Neural progenitor cell (in vitro differentiated cells): ENCODE data around the gene RSPH1. TPM values are rescaled to one million over a fixed set of nuclear protein-coding genes. Genes with fewer than 3 reads are reported as not detected.

Source experiments
- DNase-seq: peaks from one replicate; pipeline ENCODE4 v3.0.0-alpha.2; 2016; ENCODE audit warnings: low spot score
- H2AFZ ChIP-seq: fragments of 200-600 bp; sonication (generic); replicated peaks from 2 replicates; pipeline ENCODE4 v1.6.1; 2016; ENCODE audit warnings: antibody characterized with exemption
- H3F3A ChIP-seq: fragments of 200-600 bp; sonication (generic); 2 replicates; pipeline ENCODE4 v1.6.1; 2016; ENCODE audit warnings: antibody characterized with exemption, low read depth
- H3K27ac ChIP-seq: fragments of 200-600 bp; sonication (generic); 2 replicates; pipeline ENCODE4 v1.5.1; 2016; ENCODE audit warnings: mild to moderate bottlenecking
- H3K27me3 ChIP-seq: fragments of 200-600 bp; sonication (generic); 2 replicates; pipeline ENCODE4 v1.6.1; 2016; ENCODE audit warnings: mild to moderate bottlenecking, moderate library complexity
- H3K36me3 ChIP-seq: fragments of 200-600 bp; sonication (generic); 2 replicates; pipeline ENCODE4 v1.5.1; 2016
- H3K4me1 ChIP-seq: fragments of 200-600 bp; sonication (generic); 2 replicates; pipeline ENCODE4 v1.6.1; 2016; ENCODE audit warnings: mixed run types
- H3K4me2 ChIP-seq: fragments of 200-600 bp; sonication (generic); 2 replicates; pipeline ENCODE4 v1.6.1; 2016
- H3K4me3 ChIP-seq: fragments of 200-600 bp; sonication (generic); 2 replicates; pipeline ENCODE4 v1.5.1; 2016
- H3K79me2 ChIP-seq: fragments of 200-600 bp; sonication (generic); 2 replicates; pipeline ENCODE4 v1.6.1; 2016; ENCODE audit warnings: low read depth
- H3K9ac ChIP-seq: fragments of 200-600 bp; sonication (generic); 2 replicates; pipeline ENCODE4 v1.6.1; 2016
- H3K9me3 ChIP-seq: fragments of 200-600 bp; sonication (generic); 2 replicates; pipeline ENCODE4 v1.5.1; 2016; ENCODE audit warnings: low read depth
- H4K20me1 ChIP-seq: fragments of 200-600 bp; sonication (generic); 2 replicates; pipeline ENCODE4 v1.6.1; 2016; ENCODE audit warnings: low read depth
- H3K27ac Mint-ChIP-seq: 3 replicates; pipeline ENCODE4 v1.8.0; 2021; ENCODE audit warnings: mixed read lengths
- H3K27me3 Mint-ChIP-seq: 2 replicates; pipeline ENCODE4 v1.8.0; 2022; ENCODE audit warnings: low read depth, mild to moderate bottlenecking, inconsistent platforms, moderate library complexity, mixed read lengths; ENCODE audit not compliant: insufficient read depth
- H3K36me3 Mint-ChIP-seq: 3 replicates; pipeline ENCODE4 v1.8.0; 2021; ENCODE audit warnings: mixed read lengths
- H3K4me1 Mint-ChIP-seq: 3 replicates; pipeline ENCODE4 v1.8.0; 2021; ENCODE audit warnings: mixed read lengths
- H3K4me3 Mint-ChIP-seq: 3 replicates; pipeline ENCODE4 v1.8.0; 2021; ENCODE audit warnings: mild to moderate bottlenecking, moderate library complexity, mixed read lengths
- H3K9me3 Mint-ChIP-seq: 3 replicates; pipeline ENCODE4 v1.8.0; 2020; ENCODE audit warnings: mixed read lengths
- CTCF ChIP-seq: fragments of 200-600 bp; sonication (generic); IDR thresholded peaks from 2 replicates; pipeline ENCODE4 v1.5.1; 2017; ENCODE audit warnings: antibody characterized with exemption, mild to moderate bottlenecking
- EZH2 ChIP-seq: fragments of 200-600 bp; sonication (generic); IDR thresholded peaks from 2 replicates; pipeline ENCODE4 v1.6.1; 2017; ENCODE audit warnings: antibody characterized with exemption, mild to moderate bottlenecking, moderate library complexity
- EZH2phosphoT487 ChIP-seq: fragments of 200-600 bp; sonication (generic); IDR thresholded peaks from 2 replicates; pipeline ENCODE4 v1.6.1; 2017; ENCODE audit warnings: antibody characterized with exemption
- total RNA-seq: library from RNA; depleted of rRNA; stranded (reverse); fragments of >200 nt; gene quantifications from 2 replicates; pipeline ENCODE4 v1.2.3, GENCODE V29; 2015; ENCODE audit warnings: low replicate concordance

RSPH1 gene
- total RNA-seq, 1 donor from 2014 or later: 0.04 TPM

GRCh38 chr21:42531771-42532170, 35.7 kb upstream of the RSPH1 start:
- peaks cover 11% of the 10 kb centered on the region for H3K27me3 Mint-ChIP-seq
- no peaks in the 10 kb centered on the region for H3F3A ChIP-seq
- no peaks in the 10 kb centered on the region for H3K9me3 ChIP-seq
- H3K36me3 ChIP-seq: no peaks in the 10 kb centered on the region
- H3K4me2 ChIP-seq: no peak overlapping the region
- H3K9me3 Mint-ChIP-seq: no peaks in the 10 kb centered on the region
- H3K4me1 Mint-ChIP-seq: peaks cover 44% of the 10 kb centered on the region
- H3K9ac ChIP-seq: no peak overlapping the region
- H3K27ac ChIP-seq: no peak overlapping the region
- no peaks in the 10 kb centered on the region for H3K79me2 ChIP-seq
- H3K4me3 Mint-ChIP-seq: no peak overlapping the region
- DNase-seq: no peak
- no peaks in the 10 kb centered on the region for H3K27me3 ChIP-seq
- no peak overlapping the region for H3K27ac Mint-ChIP-seq
- no peaks in the 10 kb centered on the region for H3K36me3 Mint-ChIP-seq
- no peaks in the 10 kb centered on the region for H4K20me1 ChIP-seq
- peaks cover 12% of the 10 kb centered on the region for H3K4me1 ChIP-seq
- no peak overlapping the region for H3K4me3 ChIP-seq
- H2AFZ ChIP-seq: no peak overlapping the region
- TF ChIP-seq CTCF: no peak
- TF ChIP-seq EZH2: no peak
- no peak for TF ChIP-seq EZH2phosphoT487

GRCh38 chr21:42530167-42530518, 34.1 kb upstream of the RSPH1 start:
- H3K27ac Mint-ChIP-seq: no peak overlapping the region
- no peak overlapping the region for H2AFZ ChIP-seq
- TF ChIP-seq CTCF: no peak
- no peak for TF ChIP-seq EZH2phosphoT487
- TF ChIP-seq EZH2: no peak
- no peaks in the 10 kb centered on the region for H3K9me3 ChIP-seq
- no peak overlapping the region for H3K4me3 ChIP-seq
- no peak overlapping the region for H3K4me3 Mint-ChIP-seq
- no peaks in the 10 kb centered on the region for H3K36me3 ChIP-seq
- peaks cover 9% of the 10 kb centered on the region for H3K27me3 Mint-ChIP-seq
- H3K4me1 Mint-ChIP-seq: peaks cover 44% of the 10 kb centered on the region
- no peak overlapping the region for H3K27ac ChIP-seq
- no peaks in the 10 kb centered on the region for H3K9me3 Mint-ChIP-seq
- no peak overlapping the region for H3K9ac ChIP-seq
- H3K4me1 ChIP-seq: peaks cover 25% of the 10 kb centered on the region
- no peaks in the 10 kb centered on the region for H3K79me2 ChIP-seq
- DNase-seq: no peak
- H3F3A ChIP-seq: no peaks in the 10 kb centered on the region
- no peaks in the 10 kb centered on the region for H3K36me3 Mint-ChIP-seq
- H4K20me1 ChIP-seq: no peaks in the 10 kb centered on the region
- no peaks in the 10 kb centered on the region for H3K27me3 ChIP-seq
- H3K4me2 ChIP-seq: no peak overlapping the region

GRCh38 chr21:42527489-42528158, 31.6 kb upstream of the RSPH1 start:
- no peak overlapping the region for H3K4me2 ChIP-seq
- DNase-seq: no peak
- Mint-ChIP-seq H3K27me3 (peaks cover 4% of the 10 kb centered on the region), H3K9me3 (no peaks in the 10 kb centered on the region), H3K4me1 (peaks cover 58% of the 10 kb centered on the region), H3K27ac (no peak overlapping the region), H3K36me3 (no peaks in the 10 kb centered on the region), H3K4me3 (no peak overlapping the region)
- no peak for TF ChIP-seq EZH2phosphoT487
- TF ChIP-seq EZH2: no peak
- TF ChIP-seq CTCF: no peak
- H3K27ac ChIP-seq: no peak overlapping the region
- H3K4me1 ChIP-seq: peaks cover 45% of the 10 kb centered on the region
- H3K27me3 ChIP-seq: no peaks in the 10 kb centered on the region
- no peaks in the 10 kb centered on the region for H4K20me1 ChIP-seq
- H3K4me3 ChIP-seq: no peak overlapping the region
- H3K9ac ChIP-seq: no peak overlapping the region
- no peaks in the 10 kb centered on the region for H3K79me2 ChIP-seq
- no peaks in the 10 kb centered on the region for H3K36me3 ChIP-seq
- no peaks in the 10 kb centered on the region for H3K9me3 ChIP-seq
- no peak overlapping the region for H2AFZ ChIP-seq
- H3F3A ChIP-seq: peaks cover 15% of the 10 kb centered on the region
